Measurements from ENCODE around the gene DOCK10.

GRCh38 chr2:224843141-224843540 is 199.1 kb downstream of the DOCK10 start:
- TF ChIP-seq POLR2A (IDR thresholded peaks at IDR 0.05; ENCODE audit: low read length) (no peak), GATA1 (IDR thresholded peaks at IDR 0.05; ENCODE audit: low read depth, low read length) (no peak)

Measured in erythroblast (primary cell).